Epithelial cell of prostate (primary cell): ENCODE measurements around the gene ANKLE1.

Source experiments
- DNase-seq: peaks from one replicate; pipeline ENCODE4 v3.0.0-alpha.2; 2011; ENCODE audit warnings: low read depth, low spot score
- H3K27ac ChIP-seq: fragments of 450-650 bp; 2 replicates; pipeline ENCODE4 v1.5.1; 2017; ENCODE audit warnings: mild to moderate bottlenecking

Gene ANKLE1

DNA sequence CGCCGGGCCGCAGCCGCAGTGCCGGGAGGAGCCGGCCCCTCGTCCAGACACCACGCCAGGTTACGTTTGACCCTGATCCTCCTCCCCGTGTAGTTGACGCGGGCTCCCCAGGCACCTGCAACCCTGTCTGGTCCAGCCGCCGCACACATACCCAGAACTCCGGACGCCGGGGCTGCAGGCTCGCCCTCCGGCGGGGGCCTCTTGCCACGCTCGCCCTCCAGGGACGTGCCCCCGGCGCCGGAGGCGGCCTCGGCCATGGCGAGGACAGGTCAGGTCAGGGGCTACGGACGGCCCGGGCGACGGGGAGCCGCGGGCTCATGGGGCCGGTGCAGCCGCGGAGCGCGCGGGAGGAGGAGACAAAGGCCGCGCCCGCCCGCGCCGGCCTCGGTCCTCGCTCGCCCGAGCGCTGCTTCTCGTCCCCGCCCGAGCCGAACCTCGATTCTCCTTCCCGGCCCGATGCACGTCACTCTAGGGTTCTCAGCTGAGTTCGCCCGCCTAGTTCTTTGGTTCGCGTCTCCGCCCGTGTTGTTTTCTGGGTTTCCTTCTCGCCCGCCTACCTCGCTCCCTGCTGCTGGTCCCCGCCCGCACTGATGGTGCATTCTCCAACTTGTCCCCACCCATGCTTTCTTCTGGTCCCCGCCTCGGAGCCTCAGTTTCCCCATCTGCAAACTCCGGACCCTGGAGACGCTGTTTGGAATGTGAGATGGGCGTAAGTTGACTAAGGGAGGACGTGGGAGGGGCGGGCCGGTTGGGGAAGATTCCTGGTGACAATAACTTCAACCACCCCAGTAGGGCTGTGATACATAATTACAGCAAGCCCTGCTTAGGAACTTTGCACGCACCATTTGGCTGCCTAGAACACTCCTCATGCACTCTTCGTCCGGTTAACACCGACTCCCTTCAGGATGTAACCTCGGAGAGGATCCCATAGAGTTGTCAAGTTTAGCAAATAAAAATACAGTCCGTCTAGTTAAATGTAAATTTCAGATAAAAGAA lies 53.0 kb downstream of the ANKLE1 start, which contains the start of gene ANO8:
Gene ANO8, minus strand, starts transcription at position 442 of the 996 bp plus-strand sequence. Its CDS starts 185 bp downstream, at position 257.
- peak within 1 kb of the TSS; percentile 95 for H3K27ac ChIP-seq
- DNase-seq, result peak; percentile 99

DNA sequence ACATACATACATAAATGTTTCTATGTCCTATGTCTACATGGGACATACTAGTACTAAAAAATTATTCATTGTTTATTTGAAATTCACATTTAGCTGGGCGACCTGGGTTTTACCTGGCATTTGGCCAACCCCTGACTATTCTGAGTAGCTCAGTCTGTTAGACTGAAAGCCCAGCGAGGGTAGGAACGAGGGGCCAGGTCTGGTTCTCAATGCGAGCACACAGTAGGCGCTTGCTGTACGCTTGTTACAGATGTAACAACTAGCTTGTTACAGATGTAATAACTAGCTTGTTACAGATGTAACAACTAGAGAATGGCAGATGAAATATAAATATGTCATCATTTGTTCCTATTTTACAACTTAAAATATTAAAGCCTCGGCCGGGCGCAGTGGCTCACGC lies 53.9 kb downstream of the ANKLE1 start:
- no peak for DNase-seq
- peak overlapping the region; percentile 95 for H3K27ac ChIP-seq
